GM11168 (cell line): ENCODE measurements around the gene ZYX.
"Not testable (repeated sequence)": the region's sequence is repeated elsewhere in the genome, so short reads cannot be mapped to it uniquely, and the experiment has no call there.

Source experiments
- in situ Hi-C: fragments of 300-500 bp; cut with MboI; formaldehyde crosslinking; loops from one replicate; pipeline ENCODE4 v1.12.0; 2022; ENCODE audit warnings: low sequenced_read_pairs; ENCODE audit not compliant: unreplicated experiment

Gene ZYX

DNA sequence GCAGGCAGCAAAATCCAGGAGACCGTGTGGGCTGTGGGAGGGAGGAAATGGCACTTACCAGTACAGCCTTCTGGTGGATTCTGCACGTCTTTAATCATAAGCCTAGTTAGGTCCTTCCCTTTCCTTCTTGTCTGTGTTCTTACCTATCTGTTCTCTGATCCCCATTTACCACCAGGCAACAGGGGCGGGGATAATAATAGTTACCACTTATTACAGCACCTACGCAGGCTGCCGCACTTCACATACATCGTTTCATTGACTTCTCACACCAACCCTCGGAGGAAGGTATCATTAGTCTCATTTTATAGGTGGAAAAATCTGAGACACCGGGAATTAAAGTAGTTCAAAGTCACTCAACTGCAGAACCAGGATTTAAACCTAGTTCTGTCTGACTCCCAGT is 32.0 kb downstream of the ZYX start:
- in situ Hi-C loops = no loop called here

- in situ Hi-C loops = not testable (repeated sequence)
Observed at GRCh38 chr7:143415209-143415608, 34.1 kb downstream of the ZYX start.

DNA sequence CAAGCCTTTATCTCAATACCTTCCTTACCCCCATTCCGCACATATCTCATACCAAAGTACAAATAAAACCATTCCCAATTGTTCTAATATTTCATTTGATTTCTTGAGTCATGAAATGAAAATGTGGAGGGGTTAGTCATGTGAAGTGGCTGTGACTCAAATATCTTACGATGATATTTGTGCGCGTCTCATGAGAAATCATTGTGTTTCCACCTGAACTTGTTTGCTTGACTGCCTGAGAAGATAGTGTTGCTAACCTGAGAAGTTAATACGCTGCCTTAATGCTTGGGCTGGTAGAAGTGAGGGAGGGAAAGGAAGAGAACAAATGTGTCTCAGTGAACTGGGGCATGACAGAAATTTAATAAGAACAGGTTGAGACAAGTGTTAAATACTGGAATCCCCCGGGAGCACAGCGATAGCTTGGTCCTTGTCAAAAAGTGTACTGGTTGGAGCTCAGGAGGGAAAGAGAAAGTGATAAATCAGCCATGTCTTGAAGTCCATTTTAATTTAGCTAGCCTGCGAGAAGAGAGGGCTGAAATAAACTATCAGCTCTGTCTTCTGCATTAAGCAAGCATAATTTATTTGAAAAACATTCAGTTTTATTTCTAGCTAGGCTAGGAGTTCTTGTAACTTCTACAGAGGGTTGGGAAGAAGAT is 34.7 kb downstream of the ZYX start:
- in situ Hi-C loops = no loop called here

GRCh38 chr7:143416565-143417149 is 35.5 kb downstream of the ZYX start:
- in situ Hi-C loops = no loop called here

DNA sequence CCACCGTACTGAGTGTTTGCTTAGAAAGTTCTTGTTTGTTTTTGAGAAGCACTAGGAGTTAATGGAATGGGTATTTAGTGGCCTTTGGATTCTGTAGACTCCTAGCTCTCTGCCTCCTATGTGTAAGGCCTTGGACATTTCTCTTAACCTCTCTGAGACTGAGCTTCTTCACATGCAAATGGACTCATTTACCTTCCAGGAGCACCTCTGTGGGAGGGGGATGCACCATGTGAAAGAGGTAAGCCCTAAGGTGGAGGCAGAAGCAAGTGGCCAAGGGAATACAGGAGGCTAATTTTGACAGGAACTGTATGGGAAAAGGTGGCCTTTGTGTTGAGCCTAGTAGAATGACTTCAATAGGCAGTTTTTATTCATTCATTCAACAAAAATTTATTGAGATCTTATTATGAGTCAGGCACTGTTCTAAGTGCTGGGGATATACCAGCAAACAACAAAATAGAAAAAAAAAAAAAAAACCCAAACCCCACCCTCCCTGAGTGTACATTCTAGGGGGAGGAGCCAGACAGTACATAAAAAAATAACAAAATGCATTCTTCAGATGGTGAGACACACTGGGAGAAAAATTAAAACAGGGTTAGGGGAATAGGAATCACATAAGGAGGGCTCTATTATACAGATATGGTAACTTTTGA is 36.7 kb downstream of the ZYX start:
- in situ Hi-C loops = no loop called here

DNA sequence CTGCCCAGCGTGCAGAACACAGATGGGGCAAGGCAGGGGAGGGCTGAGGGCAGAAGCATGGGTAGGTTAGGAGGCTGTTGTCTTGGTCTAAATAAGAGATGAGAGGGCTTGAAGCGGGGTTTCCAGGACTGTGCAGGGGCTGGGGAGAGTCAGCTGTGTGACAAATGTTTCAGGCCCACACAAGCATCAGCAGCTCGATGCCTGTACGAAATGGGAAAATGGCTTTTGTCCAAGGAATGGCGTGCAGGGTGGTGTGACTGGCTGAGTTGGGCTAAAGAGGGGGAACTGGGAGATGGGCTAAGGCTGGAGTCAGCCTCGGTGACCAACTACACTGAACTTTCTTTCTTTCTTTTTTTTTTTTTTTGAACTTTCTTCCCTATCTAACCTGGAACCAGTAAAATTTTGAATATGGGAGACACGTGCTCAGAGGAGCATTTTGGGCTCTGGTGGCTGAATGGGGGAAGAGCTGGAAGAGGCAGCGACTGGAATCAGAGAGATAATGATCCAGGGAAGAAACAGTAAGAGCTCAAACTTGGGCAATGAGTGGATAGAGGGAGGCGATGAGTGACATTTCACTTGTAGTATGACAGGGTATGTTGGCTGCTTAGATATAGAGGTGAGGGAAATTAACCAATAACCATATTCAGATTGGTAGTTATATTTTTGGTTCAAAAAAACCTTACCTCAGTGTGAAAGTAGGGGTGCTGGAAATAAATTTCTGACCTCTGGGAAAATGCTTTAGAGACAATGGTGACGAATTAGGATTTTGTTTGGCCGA is 37.7 kb downstream of the ZYX start:
- in situ Hi-C loops = no loop called here

DNA sequence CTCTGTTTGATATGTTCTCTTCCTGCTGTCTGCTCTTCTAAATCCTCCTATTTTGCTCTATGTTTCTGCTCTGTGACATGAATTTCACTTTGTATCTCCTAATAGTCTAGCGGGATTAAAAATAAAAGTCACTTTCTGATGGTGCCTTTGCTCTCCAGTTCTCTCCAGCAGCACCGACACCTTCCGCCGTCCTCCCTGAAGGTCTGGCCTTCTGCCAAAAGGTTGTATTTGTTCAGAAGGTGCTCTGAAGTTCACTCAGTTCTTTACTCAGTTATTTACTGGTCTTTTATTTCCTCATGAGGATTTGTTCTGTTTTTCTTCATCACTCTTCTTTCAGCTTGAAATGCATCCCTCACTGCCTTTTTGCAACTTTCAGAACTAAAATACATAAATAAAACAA is 38.7 kb downstream of the ZYX start:
- in situ Hi-C loops = no loop called here

GRCh38 chr7:143420624-143421023 is 39.5 kb downstream of the ZYX start:
- in situ Hi-C loops = not testable (repeated sequence)

- in situ Hi-C loops = no loop called here
Observed at GRCh38 chr7:143422033-143422432, 40.9 kb downstream of the ZYX start.

DNA sequence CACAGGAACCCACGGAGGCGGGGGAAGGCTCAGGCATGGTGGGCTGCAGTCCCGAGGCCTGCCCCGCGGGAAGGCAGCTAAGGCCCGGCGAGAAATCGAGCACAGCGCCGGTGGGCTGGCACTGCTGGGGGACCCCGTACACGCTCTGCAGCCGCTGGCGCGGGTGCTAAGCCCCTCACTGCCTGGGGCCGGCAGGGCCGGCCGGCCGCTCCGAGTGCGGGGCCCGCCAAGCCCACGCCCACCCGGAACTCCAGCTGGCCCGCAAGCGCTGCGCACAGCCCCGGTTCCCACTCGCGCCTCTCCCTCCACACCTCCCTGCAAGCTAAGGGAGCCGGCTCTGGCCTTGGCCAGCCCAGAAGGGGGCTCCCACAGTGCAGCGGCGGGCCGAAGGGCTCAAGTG is 43.3 kb downstream of the ZYX start:
- in situ Hi-C loops = not testable (repeated sequence)

DNA sequence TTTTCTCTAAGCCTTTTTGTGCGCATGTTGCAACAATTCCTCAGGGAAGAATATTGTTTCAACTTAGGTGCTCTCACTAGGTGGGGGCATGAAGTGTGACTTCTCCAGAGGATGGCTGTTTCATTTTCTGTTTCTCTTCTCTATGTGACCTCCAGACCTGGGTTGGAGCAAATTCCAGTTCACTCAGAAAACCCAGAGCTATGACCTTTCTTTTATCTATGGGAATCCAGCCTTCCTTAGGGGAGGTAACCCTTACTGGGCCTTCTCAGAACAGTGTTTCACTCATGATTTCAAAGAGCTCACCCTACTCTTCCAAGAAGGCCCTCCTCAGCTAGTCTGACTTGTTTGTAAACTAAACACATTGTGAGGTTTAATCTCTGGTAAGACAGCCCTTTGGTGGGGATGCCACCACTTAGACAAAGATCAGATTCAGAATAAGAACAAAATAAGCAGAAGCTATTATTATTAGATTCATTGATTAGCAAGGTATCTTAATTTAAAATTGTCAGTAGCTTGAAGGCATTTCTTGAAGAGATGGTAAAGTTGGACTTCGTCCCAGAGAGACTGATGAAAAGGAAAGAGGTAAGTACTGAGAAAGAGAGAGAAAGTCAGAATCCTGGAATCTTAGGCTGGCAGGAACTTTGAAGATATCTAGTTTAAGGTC is 45.5 kb downstream of the ZYX start:
- in situ Hi-C loops = no loop called here

- in situ Hi-C loops = no loop called here
Observed at GRCh38 chr7:143429770-143430698, 48.9 kb downstream of the ZYX start.

GRCh38 chr7:143431109-143431508 is 50.0 kb downstream of the ZYX start:
- in situ Hi-C loops = no loop called here

DNA sequence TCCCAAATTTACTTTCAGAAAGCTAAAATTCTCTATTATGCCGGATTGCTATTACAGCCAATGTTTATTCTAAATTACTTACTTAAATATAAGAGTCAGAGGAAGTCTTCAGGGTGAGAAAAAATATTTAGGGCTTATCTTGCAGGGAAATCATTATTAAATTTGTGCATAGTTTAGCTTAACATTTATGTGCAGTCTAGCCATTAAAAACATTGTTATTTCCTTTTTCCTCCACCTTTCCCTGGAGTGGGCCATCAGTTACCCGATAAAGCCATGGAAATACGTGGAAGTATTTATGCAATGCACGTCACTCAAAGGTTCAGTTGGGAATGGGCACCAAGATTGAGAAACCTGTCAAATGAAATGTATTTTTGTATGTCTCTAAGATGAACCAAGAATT is 52.6 kb downstream of the ZYX start:
- in situ Hi-C loops = no loop called here

GRCh38 chr7:143434660-143435059 is 53.5 kb downstream of the ZYX start:
- in situ Hi-C loops = no loop called here

DNA sequence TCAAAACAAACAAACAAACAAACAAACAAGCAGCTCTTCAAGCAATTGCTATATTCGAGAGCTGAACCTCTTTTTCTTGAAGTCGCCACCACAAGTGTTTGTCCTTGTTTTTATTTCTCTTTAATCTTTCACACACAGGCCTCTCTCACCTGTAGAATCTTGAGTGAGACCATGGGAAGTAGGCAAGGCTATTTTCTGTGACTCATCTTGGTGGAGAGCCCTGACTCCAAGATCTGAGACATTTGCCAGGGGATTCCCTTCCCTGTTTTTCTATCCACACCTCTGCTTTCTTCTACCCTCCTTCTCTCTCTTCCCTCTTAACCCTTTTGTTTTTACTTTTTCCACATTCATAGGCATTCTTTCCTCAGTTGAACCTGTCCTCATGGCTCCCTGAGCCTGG is 54.1 kb downstream of the ZYX start:
- in situ Hi-C loops = no loop called here

GRCh38 chr7:143436325-143436946 is 55.3 kb downstream of the ZYX start:
- in situ Hi-C loops = no loop called here

DNA sequence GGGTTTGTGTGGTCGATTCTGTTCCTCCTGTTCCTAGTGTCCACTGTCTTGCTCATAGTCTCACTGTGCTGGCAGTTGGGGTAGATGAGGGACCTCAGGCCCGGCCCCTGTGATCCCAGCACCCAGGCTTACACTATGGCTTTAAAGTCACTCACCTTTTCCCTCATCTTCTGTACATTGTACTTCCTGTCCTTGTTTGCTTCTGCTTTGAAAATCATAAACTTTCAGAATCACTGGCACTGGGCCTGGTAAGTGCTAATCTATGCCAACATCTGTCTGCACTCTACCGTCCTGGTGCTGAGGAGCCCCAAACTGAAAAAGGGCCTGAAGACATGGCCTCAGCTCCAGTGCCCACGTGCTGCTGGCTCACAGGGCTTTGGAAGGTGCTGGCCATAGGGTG is 56.4 kb downstream of the ZYX start:
- in situ Hi-C loops = no loop called here

DNA sequence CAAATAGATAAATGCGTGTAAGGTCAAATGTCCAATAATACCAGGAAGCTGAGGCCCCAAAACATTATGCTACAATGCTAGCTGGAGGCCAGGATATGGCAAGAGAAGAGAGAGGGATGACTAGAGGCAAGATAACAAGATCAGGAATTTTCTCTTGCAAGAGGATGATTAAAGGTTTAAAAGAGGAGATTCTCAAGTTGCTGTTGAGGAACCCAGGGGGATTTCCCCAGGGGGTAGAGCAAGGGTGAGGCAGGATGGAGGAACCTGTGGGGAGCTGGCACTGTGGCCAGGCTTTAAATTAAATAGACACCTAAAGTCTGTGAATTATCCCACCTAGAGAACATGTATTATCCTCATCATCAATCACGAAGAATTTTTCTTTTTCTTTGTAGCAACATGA is 58.7 kb downstream of the ZYX start:
- in situ Hi-C loops = no loop called here
